Heart left ventricle (tissue), 13 donors: Measurements from ENCODE around the gene CAMTA2.
"Not testable (repeated sequence)": the region's sequence is repeated elsewhere in the genome, so short reads cannot be mapped to it uniquely, and the experiment has no call there.

Experiments
- POLR2A ChIP-seq, 2 donors: fragments of 450-650 bp; IDR thresholded peaks; one replicate each; pipeline ENCODE4 v1.6.1; 2017; ENCODE audit warnings: antibody characterized with exemption in 2 of 2, mild to moderate bottlenecking in 2 of 2, moderate library complexity in 2 of 2
- TF ChIP-seq, protein P1 (sequence below), 12 donors: fragments of 200-600 bp; sonication (generic) in 4 of 12; IDR thresholded peaks; one replicate each; pipeline versions ENCODE4 v1.5.0 to v1.8.0; 2018 to 2022; ENCODE audit warnings: antibody characterized with exemption in 12 of 12, mild to moderate bottlenecking in 5 of 12
- donor health status: ischemic (EF 13 %, LVEDD 7.1; RV severe dilation, severe dysfunction).
- donor health status: DM: no; HTN: yes; CAD: no.
- donor health status: DM: no; HTN: no; CAD: no.
- donor health status: ischemic (EF 25% LVEDD 6.9; RV normal size, moderate dysfunction).
- donor health status: ischemic (EF 25% LVEDD 5.7; RV mildly dilated, moderate dysfunction).
- donor health status: ischemic (EF 35%, LVEDD 5.7; RV mildly dilated, moderate dysfunction).
- donor health status: nonischemic (EF 11% LVEDD 7.7; RV severe dilation, severe dysfunction).
- donor health status: DM: yes; HTN: yes; CAD: no.
- donor health status: PGD.
- donor health status: ischemic (EF 29% LVEDD 5.4; RV normal size, mild dysfunction).
- donor health status: nonischemic (EF 23%, LVEDD 6.1; RV moderate dilation, normal function).

DNA sequence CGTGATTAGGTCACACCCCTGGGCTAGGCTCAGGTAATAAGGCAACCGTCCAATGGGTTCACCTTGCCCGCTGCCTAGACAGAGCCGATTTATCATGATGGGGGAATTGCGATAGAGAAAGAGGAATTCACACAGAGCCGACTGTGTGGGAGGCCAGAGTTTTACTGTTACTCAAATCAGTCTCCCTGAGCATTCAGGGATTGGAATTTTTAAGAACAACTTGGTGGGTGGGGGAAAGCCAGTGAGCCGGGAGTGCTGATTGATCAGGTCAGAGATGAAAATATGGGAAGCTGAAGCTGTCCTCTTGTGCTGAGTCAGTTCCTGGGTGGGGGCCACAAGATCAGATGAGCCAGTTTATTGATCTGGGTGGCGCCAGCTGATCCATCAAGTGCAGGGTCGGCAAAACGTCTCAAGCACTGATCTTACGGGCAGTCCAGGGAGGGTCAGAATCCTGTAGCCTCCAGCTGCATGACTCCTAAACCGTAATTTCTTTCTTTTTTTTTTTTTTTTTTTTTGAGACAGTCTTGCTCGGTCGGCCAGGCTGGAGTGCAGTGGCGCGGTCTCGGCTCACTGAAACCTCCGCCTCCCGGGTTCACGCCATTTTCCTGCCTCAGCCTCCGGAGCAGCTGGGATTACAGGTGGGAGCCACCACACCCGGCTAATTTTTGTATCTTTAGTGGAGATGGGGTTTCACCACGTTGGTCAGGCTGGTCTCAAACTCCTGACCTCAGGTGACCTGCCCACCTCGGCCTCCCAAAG, 60.7 kb downstream of the CAMTA2 start:
- TF ChIP-seq POLR2A (IDR thresholded peaks at IDR 0.05): not testable (repeated sequence)
- TF ChIP-seq, protein P1, sequence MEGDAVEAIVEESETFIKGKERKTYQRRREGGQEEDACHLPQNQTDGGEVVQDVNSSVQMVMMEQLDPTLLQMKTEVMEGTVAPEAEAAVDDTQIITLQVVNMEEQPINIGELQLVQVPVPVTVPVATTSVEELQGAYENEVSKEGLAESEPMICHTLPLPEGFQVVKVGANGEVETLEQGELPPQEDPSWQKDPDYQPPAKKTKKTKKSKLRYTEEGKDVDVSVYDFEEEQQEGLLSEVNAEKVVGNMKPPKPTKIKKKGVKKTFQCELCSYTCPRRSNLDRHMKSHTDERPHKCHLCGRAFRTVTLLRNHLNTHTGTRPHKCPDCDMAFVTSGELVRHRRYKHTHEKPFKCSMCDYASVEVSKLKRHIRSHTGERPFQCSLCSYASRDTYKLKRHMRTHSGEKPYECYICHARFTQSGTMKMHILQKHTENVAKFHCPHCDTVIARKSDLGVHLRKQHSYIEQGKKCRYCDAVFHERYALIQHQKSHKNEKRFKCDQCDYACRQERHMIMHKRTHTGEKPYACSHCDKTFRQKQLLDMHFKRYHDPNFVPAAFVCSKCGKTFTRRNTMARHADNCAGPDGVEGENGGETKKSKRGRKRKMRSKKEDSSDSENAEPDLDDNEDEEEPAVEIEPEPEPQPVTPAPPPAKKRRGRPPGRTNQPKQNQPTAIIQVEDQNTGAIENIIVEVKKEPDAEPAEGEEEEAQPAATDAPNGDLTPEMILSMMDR (IDR thresholded peaks at IDR 0.05): not testable (repeated sequence)
